ENCODE measurements around the gene TBX5. TPM values are rescaled to one million over a fixed set of nuclear protein-coding genes. Genes with fewer than 3 reads are reported as not detected.

TBX5 gene
- total and polyA plus RNA-seq, 4 experiments from 2014 or later: not detected

DNA sequence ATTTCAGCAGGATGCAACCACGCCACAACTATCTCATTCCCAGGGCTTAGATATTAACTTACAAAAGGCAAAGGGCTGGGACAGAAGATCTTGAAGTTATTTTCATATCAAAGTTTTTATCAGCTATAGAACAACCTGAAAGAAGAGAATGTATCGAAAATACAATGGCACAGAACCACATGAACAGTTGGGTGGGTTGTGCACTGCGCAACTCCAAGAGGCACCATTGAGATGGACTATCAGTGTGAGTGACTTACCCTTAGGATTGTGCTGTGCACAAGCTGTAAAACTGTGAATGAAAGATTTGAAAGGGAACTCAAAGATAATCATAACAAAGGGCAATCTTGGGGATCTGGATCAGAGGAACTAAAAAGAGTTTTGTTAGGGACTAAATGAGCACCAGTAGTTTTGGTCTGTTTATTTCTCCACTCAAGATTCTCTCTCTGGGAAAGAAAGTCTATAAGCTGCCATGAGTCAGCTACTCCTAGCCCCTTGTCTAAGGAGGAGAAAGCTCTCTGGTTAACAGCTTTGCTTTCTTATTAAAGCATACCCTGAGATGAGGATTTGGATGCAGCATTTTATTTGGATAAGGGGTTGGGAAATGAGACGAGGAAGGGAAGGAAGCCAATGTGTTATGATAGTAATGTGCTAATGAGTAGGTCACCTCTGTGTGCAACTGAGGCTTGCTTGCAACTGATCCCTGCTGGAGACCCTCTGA is 62.2 kb downstream of the TBX5 start:
- DNase-seq: no peak
- Mint-ChIP-seq H3K4me3 (no peak overlapping the region), H3K27ac (no peak overlapping the region), H3K36me3 (no peaks in the 10 kb centered on the region), H3K27me3 (peaks cover 1% of the 10 kb centered on the region in 2 donors), H3K9me3 (peaks cover 0 to 9% (median 2%) of the 10 kb centered on the region in 8 donors), H3K4me1 (no peaks in the 10 kb centered on the region)
- ChIA-PET POLR2A (ENCODE audit: partially characterized antibody) (no interaction called here), CTCF (ENCODE audit: partially characterized antibody) (no interaction called here)
- Histone ChIP-seq H3K27me3 (ENCODE audit: insufficient read depth, low read length) (no peaks in the 10 kb centered on the region), H3K9me3 (ENCODE audit: control insufficient read depth in 1 of 2, low read length in 2 of 2) (no peaks in the 10 kb centered on the region), H3K36me3 (ENCODE audit: insufficient read depth, low read length) (no peaks in the 10 kb centered on the region), H3K4me1 (ENCODE audit: insufficient read depth, low read length) (no peaks in the 10 kb centered on the region), H3K4me3 (ENCODE audit: low read length in 2 of 2) (no peak overlapping the region), H3K27ac (ENCODE audit: low read depth, low read length) (no peak overlapping the region)
- intact Hi-C loops (cut with micrococcal nuclease): no loop called here

DNA sequence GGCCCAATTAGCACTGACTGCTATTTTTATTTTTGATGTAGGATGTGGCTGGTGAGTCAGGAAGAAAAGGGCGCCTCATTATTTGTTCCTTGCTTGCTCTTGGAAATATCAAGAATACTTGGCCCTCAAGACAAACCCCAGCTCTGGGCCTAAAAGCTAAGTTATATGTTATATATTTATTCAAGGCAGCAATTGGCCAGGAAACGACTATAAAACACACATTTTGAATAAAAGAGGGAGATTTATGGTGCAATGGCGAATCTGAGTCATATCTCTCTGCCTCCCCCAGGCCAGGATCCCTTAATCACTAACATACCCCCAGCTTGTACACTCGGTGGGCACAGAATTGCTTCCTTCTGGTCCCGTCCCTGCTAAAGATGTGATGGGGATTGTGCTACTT is 63.3 kb downstream of the TBX5 start:
- H3K36me3 Mint-ChIP-seq: no peaks in the 10 kb centered on the region
- no peaks in the 10 kb centered on the region for H3K9me3 ChIP-seq (ENCODE audit: control insufficient read depth in 1 of 2, low read length in 2 of 2)
- peaks cover 1% of the 10 kb centered on the region in 2 donors for H3K27me3 Mint-ChIP-seq
- ChIA-PET POLR2A (ENCODE audit: partially characterized antibody) (no interaction called here), CTCF (ENCODE audit: partially characterized antibody) (no interaction called here)
- DNase-seq: no peak
- no peaks in the 10 kb centered on the region for H3K27me3 ChIP-seq (ENCODE audit: insufficient read depth, low read length)
- H3K36me3 ChIP-seq (ENCODE audit: insufficient read depth, low read length): no peaks in the 10 kb centered on the region
- H3K4me1 Mint-ChIP-seq: no peaks in the 10 kb centered on the region
- no peak overlapping the region for H3K4me3 ChIP-seq (ENCODE audit: low read length in 2 of 2)
- H3K27ac ChIP-seq (ENCODE audit: low read depth, low read length): no peak overlapping the region
- intact Hi-C loops (cut with micrococcal nuclease): no loop called here
- H3K4me3 Mint-ChIP-seq: no peak overlapping the region
- no peaks in the 10 kb centered on the region for H3K4me1 ChIP-seq (ENCODE audit: insufficient read depth, low read length)
- H3K27ac Mint-ChIP-seq: no peak overlapping the region
- peaks cover 0 to 12% (median 5%) of the 10 kb centered on the region in 8 donors for H3K9me3 Mint-ChIP-seq

DNA sequence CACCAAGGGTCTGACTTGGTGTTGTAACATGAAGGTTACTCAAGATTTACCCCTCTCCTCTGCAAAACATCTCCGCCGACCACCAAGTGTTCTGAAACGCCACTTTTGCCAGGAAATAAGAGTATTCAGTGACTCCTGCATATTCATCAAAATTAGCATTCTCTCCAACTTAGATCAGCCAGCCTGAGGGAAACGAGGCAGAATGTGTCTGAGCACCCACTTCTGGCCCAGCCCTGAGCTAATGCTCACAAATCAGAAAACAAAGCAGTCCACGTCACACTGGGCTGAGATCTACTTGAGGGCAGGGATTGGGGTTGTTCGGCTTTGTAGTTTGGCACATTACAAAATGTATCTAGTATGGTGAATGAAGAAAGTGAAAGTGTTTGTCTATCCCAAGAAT is 64.3 kb downstream of the TBX5 start:
- intact Hi-C loops (cut with micrococcal nuclease): no loop called here
- H3K27me3 ChIP-seq (ENCODE audit: insufficient read depth, low read length): no peaks in the 10 kb centered on the region
- CTCF ChIA-PET (ENCODE audit: partially characterized antibody): no interaction called here
- H3K9me3 ChIP-seq (ENCODE audit: control insufficient read depth in 1 of 2, low read length in 2 of 2): no peaks in the 10 kb centered on the region
- H3K36me3 ChIP-seq (ENCODE audit: insufficient read depth, low read length): no peaks in the 10 kb centered on the region
- no peak overlapping the region for H3K4me3 ChIP-seq (ENCODE audit: low read length in 2 of 2)
- no peak overlapping the region for H3K4me3 Mint-ChIP-seq
- H3K27ac Mint-ChIP-seq: no peak overlapping the region
- DNase-seq: no peak
- POLR2A ChIA-PET (ENCODE audit: partially characterized antibody): no interaction called here
- no peak overlapping the region for H3K27ac ChIP-seq (ENCODE audit: low read depth, low read length)
- no peaks in the 10 kb centered on the region for H3K4me1 ChIP-seq (ENCODE audit: insufficient read depth, low read length)
- H3K36me3 Mint-ChIP-seq: no peaks in the 10 kb centered on the region
- H3K27me3 Mint-ChIP-seq: peaks cover 0 to 1% of the 10 kb centered on the region in 2 donors
- H3K9me3 Mint-ChIP-seq: peaks cover 0 to 13% (median 5%) of the 10 kb centered on the region in 8 donors
- H3K4me1 Mint-ChIP-seq: no peaks in the 10 kb centered on the region

DNA sequence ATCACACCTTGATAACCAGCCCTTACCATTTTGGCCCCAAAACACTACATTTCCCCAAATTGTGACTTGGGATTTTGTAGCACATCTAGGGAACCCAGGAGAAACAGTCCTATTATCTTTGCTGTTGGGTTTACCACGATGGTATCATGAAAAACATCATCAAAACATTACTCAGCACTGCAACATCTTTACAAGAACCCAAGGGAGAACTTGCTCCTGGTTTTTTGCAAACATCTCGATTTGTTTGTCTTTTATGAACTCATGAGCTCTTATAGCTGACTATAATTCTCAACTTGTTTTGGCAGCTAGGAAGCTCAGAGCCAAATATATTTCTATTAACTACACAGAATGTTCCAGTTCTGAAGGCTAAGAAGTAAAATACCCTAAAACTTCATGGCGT is 65.7 kb downstream of the TBX5 start:
- POLR2A ChIA-PET (ENCODE audit: partially characterized antibody): no interaction called here
- H3K36me3 ChIP-seq (ENCODE audit: insufficient read depth, low read length): no peaks in the 10 kb centered on the region
- Mint-ChIP-seq H3K4me3 (no peak overlapping the region), H3K27me3 (no peaks in the 10 kb centered on the region), H3K4me1 (no peaks in the 10 kb centered on the region), H3K36me3 (no peaks in the 10 kb centered on the region), H3K9me3 (peaks cover 0 to 16% (median 5%) of the 10 kb centered on the region in 8 donors), H3K27ac (no peak overlapping the region)
- no peaks in the 10 kb centered on the region for H3K9me3 ChIP-seq (ENCODE audit: control insufficient read depth in 1 of 2, low read length in 2 of 2)
- no peaks in the 10 kb centered on the region for H3K4me1 ChIP-seq (ENCODE audit: insufficient read depth, low read length)
- no peak overlapping the region for H3K4me3 ChIP-seq (ENCODE audit: low read length in 2 of 2)
- H3K27ac ChIP-seq (ENCODE audit: low read depth, low read length): no peak overlapping the region
- no peaks in the 10 kb centered on the region for H3K27me3 ChIP-seq (ENCODE audit: insufficient read depth, low read length)
- no peak for DNase-seq
- CTCF ChIA-PET (ENCODE audit: partially characterized antibody): no interaction called here
- intact Hi-C loops (cut with micrococcal nuclease): no loop called here

DNA sequence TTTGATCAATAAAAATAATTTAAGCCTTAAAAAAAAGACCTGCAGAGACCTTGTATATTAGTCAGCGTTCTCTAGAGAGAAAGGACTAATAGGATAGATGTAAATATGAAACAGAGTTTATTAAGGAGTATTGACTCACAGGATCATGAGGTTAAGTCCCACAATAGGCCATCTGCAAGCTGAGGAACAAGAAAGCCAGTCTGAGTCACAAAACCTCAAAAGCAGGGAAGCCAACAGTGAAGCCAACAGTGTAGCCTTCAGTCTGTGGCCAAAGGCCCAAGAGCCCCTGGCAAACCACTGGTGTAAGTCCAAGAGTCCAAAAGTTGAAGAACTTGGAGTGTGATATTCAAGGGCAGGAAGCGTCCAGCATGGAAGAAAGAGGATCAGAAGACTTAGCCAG is 66.3 kb downstream of the TBX5 start:
- no peaks in the 10 kb centered on the region for H3K4me1 Mint-ChIP-seq
- POLR2A ChIA-PET (ENCODE audit: partially characterized antibody): no interaction called here

DNA sequence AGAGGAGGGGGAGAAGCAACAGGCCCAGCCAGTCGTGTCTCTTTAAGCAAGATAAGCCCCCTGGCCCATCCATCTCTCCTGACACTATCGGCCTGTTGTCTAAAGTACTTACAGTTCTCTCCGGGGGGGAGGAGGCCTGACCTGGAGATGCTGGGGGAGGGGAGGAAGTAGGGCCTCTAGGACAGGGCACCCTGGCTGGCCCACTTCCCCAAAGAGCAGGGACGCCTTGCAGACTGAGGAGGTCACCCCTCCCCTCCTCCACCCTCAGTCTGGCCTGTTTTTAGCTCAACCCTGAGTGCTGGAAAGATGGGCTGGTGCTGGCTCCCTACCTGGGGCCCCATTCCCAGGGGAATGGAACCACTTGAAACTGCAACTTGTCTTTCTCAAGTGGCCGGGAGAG is 70.3 kb downstream of the TBX5 start:
- intact Hi-C loops (cut with micrococcal nuclease): no loop called here
- POLR2A ChIA-PET (ENCODE audit: partially characterized antibody): no interaction called here
- Histone ChIP-seq H3K4me3 (ENCODE audit: low read length in 2 of 2) (no peak overlapping the region), H3K27me3 (ENCODE audit: insufficient read depth, low read length) (no peaks in the 10 kb centered on the region), H3K27ac (ENCODE audit: low read depth, low read length) (no peak overlapping the region), H3K36me3 (ENCODE audit: insufficient read depth, low read length) (no peaks in the 10 kb centered on the region), H3K9me3 (ENCODE audit: control insufficient read depth in 1 of 2, low read length in 2 of 2) (no peaks in the 10 kb centered on the region), H3K4me1 (ENCODE audit: insufficient read depth, low read length) (no peaks in the 10 kb centered on the region)
- CTCF ChIA-PET (ENCODE audit: partially characterized antibody): no interaction called here
- Mint-ChIP-seq H3K9me3 (peaks cover 3 to 15% (median 7%) of the 10 kb centered on the region in 8 donors), H3K4me1 (no peaks in the 10 kb centered on the region), H3K27me3 (peaks cover 0 to 2% of the 10 kb centered on the region in 2 donors), H3K4me3 (no peak overlapping the region), H3K27ac (no peak overlapping the region), H3K36me3 (no peaks in the 10 kb centered on the region)
- no peak for DNase-seq

More for the DNA sequence above, 66.3 kb downstream of the TBX5 start:
- no peak for DNase-seq
- H3K27me3 ChIP-seq (ENCODE audit: insufficient read depth, low read length): no peaks in the 10 kb centered on the region
- H3K27ac Mint-ChIP-seq: no peak overlapping the region
- H3K36me3 ChIP-seq (ENCODE audit: insufficient read depth, low read length): no peaks in the 10 kb centered on the region
- no peaks in the 10 kb centered on the region for H3K36me3 Mint-ChIP-seq
- peaks cover 0 to 16% (median 6%) of the 10 kb centered on the region in 8 donors for H3K9me3 Mint-ChIP-seq
- H3K4me1 ChIP-seq (ENCODE audit: insufficient read depth, low read length): no peaks in the 10 kb centered on the region
- H3K9me3 ChIP-seq (ENCODE audit: control insufficient read depth in 1 of 2, low read length in 2 of 2): no peaks in the 10 kb centered on the region
- H3K27me3 Mint-ChIP-seq: no peaks in the 10 kb centered on the region
- H3K4me3 Mint-ChIP-seq: no peak overlapping the region
- no peak overlapping the region for H3K27ac ChIP-seq (ENCODE audit: low read depth, low read length)
- no peak overlapping the region for H3K4me3 ChIP-seq (ENCODE audit: low read length in 2 of 2)
- CTCF ChIA-PET (ENCODE audit: partially characterized antibody): no interaction called here
- intact Hi-C loops (cut with micrococcal nuclease): no loop called here

DNA sequence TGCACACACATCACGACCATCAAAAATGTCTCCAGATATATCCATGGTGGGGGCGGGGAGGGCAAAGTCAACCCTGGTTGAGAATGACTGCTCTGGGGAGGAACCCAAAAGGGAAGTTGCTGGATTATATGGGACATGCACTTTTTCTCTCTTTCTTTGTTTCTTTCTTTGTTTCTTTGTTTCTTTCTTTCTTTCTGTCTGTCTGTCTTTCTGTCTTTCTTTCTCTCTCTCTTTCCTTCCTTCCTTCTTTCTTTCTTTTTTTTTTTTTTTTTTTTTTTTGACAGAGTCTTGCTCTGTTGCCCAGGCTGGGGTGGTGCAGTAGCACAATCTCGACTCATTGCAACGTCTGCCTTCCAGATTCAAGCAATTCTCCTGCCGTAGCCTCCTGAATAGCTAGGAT is 71.5 kb downstream of the TBX5 start:
- Mint-ChIP-seq H3K9me3 (peaks cover 3 to 20% (median 8%) of the 10 kb centered on the region in 8 donors), H3K4me3 (no peak overlapping the region), H3K27ac (no peak overlapping the region), H3K4me1 (no peaks in the 10 kb centered on the region), H3K36me3 (no peaks in the 10 kb centered on the region), H3K27me3 (peaks cover 0 to 2% of the 10 kb centered on the region in 2 donors)
- intact Hi-C loops (cut with micrococcal nuclease): no loop called here
- Histone ChIP-seq H3K36me3 (ENCODE audit: insufficient read depth, low read length) (no peaks in the 10 kb centered on the region), H3K27me3 (ENCODE audit: insufficient read depth, low read length) (no peaks in the 10 kb centered on the region), H3K4me1 (ENCODE audit: insufficient read depth, low read length) (no peaks in the 10 kb centered on the region), H3K27ac (ENCODE audit: low read depth, low read length) (no peak overlapping the region), H3K9me3 (ENCODE audit: control insufficient read depth in 1 of 2, low read length in 2 of 2) (no peaks in the 10 kb centered on the region), H3K4me3 (ENCODE audit: low read length in 2 of 2) (no peak overlapping the region)
- no peak for DNase-seq
- ChIA-PET CTCF (ENCODE audit: partially characterized antibody) (no interaction called here), POLR2A (ENCODE audit: partially characterized antibody) (no interaction called here)

DNA sequence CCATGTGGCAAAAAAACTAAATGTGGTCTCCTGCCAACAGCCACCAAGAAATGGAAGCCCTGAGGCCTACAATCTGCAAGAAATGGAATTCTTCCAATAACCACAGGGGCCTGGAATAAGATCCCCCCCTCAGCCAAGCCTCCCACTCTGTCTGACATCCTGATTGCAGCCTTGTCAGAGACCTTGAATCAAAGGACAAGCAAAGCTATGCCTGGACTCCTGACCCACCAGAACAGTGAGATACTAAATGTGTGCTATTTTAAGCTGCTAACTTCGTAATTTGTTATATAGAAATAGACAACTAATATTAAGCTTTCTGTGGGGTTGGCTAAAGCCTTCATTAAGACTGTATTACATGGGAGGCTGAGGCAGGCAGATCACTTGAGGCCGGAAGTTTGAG is 77.7 kb downstream of the TBX5 start:
- no peak for DNase-seq
- Mint-ChIP-seq H3K4me1 (no peaks in the 10 kb centered on the region), H3K27me3 (peaks cover 0 to 2% of the 10 kb centered on the region in 2 donors), H3K36me3 (no peaks in the 10 kb centered on the region), H3K27ac (no peak overlapping the region), H3K4me3 (no peak overlapping the region), H3K9me3 (peaks cover 2 to 22% (median 5%) of the 10 kb centered on the region in 8 donors)
- ChIA-PET POLR2A (ENCODE audit: partially characterized antibody) (no interaction called here), CTCF (ENCODE audit: partially characterized antibody) (no interaction called here)
- Histone ChIP-seq H3K4me3 (ENCODE audit: low read length in 2 of 2) (no peak overlapping the region), H3K36me3 (ENCODE audit: insufficient read depth, low read length) (no peaks in the 10 kb centered on the region), H3K4me1 (ENCODE audit: insufficient read depth, low read length) (no peaks in the 10 kb centered on the region), H3K27me3 (ENCODE audit: insufficient read depth, low read length) (no peaks in the 10 kb centered on the region), H3K27ac (ENCODE audit: low read depth, low read length) (no peak overlapping the region), H3K9me3 (ENCODE audit: control insufficient read depth in 1 of 2, low read length in 2 of 2) (no peaks in the 10 kb centered on the region)
- intact Hi-C loops (cut with micrococcal nuclease): no loop called here
